HS-5 (cell line): ENCODE measurements around the gene NPLOC4.
A peak's percentile ranks its signal among the peaks of the same experiment; 100 is the strongest.
"Not testable (repeated sequence)": the region's sequence is repeated elsewhere in the genome, so short reads cannot be mapped to it uniquely, and the experiment has no call there.

Experiments used
- DNase-seq: peaks from one replicate; pipeline ENCODE4 v3.0.0-alpha.2; 2012; ENCODE audit warnings: low read depth

Gene NPLOC4

DNA sequence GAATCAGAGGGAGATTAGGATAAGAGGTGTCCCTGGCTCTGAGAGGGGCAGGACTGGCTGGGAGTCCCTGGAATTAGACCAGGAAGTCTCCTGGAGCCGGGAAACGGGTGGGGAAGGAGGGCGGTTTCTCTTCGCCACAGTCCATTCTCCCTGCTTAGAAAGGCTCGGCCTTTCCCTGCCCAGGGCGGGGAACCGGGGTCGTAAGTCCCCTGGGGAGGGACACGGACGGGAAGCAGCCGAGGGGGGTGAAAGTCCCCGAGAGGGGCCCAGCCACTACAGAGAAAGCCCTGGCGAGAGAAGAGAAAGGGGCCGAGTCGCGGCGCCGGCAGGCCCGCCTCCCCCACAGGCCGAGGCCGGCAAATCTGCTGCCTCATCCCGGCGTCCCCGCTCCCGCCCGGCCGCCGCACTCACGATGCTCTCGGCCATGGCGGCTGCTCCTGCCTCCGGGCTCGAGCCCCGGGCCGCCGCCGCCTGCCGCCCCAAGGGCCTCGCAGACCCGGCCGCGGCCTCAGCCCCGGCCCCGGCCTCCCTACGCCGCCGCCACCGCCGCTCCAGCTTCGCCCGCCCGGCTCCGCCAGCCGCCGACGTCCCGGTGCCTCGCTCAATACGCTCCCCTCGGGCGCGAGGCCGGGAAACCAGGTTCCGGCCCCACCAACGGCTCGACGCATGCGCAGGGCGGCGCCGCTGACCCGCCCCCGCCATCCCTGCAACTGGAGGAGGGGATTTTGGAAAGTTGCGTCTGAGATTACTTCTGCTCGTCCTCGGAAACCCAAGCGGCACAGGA, at the start of gene NPLOC4, which contains the start of gene TSPAN10:
NPLOC4 (minus strand) TSS at position 608 of the 784 bp plus-strand sequence; CDS start at position 426, 182 bp downstream.
TSPAN10 (plus strand) TSS at position 692 of the 784 bp plus-strand sequence. CDS start 5,217 bp downstream, outside the sequence.
- peak; percentile 51 for DNase-seq

DNA sequence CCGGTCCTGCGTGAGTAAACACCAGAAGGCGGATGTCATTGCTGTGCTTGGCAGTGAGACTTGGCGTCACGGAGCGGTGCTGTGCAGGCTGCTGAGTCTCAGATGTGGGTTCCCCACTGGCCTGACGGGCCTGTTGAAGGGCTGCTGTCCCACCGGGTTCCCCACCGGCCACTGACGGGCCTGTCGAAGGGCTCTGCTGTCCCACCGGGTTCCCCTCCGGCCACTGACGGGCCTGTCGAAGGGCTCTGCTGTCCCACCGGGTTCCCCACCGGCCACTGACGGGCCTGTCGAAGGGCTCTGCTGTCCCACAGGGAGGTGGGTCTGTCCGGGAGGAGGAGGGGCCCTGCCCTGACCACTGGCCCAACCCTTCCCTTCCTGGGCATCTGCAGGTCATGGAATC, 49.7 kb upstream of the NPLOC4 start:
- DNase-seq: no peak

DNA sequence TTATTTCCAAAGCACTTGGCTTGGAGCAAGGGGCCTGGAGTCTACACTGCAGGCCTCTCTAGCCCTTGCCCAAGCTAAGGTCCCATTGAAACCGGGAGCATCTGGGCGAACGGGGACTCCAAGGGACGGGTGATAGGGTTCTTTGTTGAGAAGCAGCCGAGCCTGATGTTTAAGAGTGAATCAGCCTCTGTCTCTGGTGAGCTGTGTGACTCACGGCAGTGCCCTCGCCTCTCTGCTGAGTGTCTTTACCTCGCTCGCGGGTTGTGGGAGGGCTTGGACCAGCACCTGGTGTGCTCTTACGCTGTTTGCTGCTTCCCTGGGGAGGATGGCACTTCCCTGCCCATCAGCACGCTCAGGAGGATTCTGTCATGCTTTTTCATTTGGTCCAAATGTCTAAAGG, 48.2 kb upstream of the NPLOC4 start:
- peak; percentile 69 for DNase-seq

DNA sequence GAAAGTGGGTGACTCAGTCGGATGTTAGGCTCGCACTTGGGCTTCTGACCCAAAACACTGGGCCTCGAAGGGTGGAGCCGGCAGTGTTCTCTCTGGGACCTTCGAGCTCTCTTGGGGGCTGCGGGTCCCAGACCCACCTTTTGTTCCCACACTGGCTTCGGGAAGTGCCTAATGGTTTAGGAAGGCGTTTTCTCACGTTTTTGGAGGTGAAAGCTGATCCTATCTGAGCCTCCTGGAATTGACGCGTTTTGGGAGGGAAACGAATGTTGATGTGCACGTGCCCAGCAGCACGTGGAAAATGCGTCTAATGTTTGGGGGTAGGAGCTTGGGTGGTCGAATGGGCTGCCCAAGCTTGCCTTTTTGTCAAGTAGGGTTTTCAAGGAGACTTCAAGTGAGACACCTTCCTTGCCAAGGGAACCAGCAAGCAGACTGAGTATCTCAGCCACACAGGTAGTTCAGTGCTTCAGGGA, 47.6 kb upstream of the NPLOC4 start:
- DNase-seq: peak; percentile 63

DNA sequence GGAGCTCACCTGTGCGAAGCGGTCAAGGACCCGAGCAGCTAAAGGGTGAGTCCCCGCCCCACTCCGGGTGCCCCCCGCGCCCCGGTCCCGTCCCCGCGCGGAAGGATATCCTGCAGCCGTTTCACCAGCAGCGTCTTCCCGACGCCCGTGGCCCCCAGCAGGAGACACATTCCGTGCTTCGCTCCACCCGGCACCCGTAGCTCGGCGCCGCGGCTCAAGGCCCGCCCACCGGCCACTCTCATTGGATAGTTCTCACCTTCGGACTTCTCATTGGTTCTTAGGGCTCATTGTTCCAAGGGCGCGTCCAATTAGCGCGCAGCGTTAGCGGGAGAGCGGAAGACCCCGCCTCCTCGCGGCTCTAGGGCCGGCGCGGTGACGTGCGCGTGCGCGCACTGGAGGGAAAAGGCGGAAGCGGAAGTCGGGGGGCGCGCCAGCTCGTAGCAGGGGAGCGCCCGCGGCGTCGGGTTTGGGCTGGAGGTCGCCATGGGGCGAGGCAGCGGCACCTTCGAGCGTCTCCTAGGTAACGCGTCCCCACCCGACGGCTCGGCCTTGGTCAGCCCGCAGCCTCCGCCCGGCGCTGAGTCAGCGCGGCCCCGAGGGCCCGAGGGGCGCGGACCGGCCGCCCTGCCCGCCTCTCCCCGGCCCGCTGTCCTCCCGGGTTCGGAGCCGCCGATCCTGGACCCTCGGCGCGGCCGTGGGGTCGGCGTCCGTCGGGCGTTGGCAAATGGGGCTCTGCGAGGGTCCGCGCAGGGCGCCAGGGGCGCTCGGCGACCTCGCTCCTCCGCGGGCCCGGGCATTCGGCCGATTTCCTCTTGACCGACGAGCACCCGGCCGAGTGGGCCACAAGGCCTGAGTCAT, 46.9 kb upstream of the NPLOC4 start, which contains the start of the genes ARL16 and HGS:
ARL16 (minus strand) TSS at position 214 of the 858 bp plus-strand sequence; CDS start at position 170, 44 bp downstream.
HGS (plus strand) TSS at position 428 of the 858 bp plus-strand sequence; CDS start at position 484, 56 bp downstream.
- peak; percentile 99 for DNase-seq

DNA sequence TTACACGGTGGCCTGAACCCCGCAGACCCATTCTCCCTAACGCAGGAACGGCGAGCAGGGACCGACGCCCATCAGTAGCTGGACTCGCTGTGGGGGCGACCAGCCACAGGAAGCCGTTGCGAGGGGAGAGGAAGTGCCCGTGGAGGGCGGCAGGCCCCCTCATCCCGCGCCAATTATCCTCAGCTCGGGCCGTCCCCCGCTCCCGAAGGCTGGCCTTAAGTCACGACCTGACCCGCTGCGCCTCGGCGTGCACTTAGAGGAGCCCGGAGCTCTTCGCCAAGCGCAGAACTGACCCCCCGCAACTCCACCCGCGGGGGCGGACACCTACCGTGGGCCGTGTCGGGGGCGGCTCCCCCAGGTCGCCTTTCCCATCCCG, 46.3 kb upstream of the NPLOC4 start:
- DNase-seq: no peak

DNA sequence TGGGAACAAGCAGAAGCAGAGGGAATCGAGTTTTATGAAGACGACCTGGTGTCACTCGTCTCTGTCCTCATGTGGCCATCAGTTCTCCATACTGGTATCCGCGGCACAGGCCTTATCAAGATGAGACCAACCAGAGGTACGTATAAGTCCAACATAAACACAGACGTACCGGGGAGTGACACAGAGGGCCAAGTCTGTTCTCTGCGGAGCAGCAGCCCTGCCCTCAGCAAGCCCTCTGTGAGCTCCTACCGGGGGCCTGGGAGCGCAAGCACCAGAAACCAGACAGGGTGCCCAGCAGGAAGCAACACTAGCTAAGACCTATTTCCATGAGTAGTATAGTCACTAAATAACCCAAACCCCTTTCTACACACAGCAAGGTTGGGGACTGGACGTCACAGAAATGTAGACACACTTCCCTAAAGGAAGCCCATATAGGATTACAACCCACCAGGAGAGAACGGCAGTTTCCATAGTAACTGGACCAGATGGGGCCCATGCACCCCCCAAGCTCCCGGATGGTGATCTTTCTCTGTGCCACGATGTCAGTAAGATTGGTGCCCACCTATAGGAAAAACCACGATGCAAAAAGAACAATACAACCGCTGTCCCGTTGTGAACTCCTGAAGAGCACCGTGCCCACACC, 45.8 kb upstream of the NPLOC4 start:
- no peak for DNase-seq

DNA sequence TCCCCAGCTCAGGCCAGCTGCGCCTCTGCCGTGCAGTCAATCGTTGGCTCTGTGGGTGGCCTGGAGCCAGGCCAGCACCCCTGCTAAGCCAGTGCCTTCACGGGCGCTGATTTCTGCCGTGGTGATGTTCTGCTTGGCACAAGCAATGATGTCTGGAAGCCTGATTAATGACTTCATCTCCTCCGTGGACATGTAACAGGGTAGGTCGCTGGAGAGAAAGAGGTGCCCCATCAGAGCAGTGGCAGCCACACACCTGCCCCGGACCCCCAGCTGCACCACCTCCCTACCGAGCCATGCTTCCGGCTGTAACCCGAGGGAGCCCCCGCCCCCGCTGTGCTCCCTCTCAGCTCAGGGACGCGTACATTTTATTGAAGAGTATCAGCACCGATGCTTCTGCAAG, 44.8 kb upstream of the NPLOC4 start:
- no peak for DNase-seq

DNA sequence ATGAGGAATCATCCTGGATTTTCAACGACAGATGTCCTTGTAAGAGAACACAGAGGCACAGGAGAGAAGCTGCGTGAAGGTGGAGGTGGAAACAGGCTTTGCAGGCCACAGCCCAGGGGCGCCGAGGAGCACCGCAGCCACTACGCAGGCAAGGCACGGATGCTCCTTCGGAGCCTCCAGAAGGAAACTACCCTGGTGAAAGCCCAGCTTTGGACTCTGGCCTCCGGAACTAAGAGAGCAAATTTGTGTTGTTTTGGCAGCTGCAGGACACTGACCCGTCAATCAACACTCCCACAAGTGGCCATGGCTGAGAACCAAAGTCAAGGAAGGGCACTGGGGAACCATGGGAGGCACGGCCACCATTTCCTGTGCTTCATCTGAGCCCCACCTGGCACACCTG, 43.2 kb upstream of the NPLOC4 start:
- DNase-seq: no peak

DNA sequence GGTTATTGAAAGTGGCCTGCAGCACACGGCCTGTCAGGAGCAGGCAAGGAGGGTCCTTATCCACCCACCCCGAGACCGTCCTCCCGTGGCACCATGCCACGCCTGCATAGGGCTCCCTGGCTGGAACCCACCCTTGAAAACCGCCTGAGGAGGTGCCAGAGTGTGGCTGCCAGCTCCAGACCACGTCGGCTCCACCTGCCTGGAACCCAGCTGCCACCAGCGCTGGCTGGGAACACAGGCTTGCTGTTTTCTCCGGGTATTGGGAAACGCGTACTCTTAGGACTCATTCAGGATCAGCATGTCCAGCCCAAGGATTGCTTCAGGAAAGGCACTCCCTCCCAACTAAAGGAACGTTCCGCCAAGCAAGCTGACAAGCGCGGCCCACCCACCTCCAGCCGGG, 40.0 kb upstream of the NPLOC4 start:
- no peak for DNase-seq

DNA sequence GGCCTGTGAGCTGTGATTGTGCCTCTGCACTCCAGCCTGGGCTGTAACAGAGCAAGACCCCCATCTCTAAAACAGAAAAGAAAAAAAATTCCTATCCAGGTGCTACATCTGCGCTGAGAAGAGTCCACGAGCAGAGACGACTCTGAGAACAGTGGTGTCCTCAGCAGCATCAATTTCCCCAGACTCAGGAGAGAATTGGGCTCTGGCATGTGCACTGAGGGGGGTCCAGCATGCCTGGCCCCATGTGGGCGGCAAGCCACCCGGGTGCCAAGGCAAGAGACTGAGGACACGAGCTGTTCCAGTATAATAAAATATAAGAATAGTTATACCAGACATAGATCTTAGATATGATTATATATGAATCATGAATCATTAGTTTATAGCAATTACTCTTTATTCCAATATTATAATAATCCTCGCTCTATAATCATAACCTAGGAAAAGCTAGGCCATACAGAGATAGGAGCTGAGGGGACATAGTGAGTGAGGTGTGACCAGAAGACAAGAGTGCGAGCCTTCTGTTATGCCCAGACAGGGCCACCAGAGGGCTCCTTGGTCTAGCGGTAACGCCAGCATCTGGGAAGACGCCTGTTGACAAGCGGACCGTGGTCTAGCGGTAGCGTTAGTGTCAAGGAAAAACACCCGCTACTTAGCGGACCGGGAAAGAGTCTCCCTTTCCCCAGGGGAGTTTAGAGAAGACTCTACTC, 38.8 kb upstream of the NPLOC4 start:
- not testable (repeated sequence) for DNase-seq

DNA sequence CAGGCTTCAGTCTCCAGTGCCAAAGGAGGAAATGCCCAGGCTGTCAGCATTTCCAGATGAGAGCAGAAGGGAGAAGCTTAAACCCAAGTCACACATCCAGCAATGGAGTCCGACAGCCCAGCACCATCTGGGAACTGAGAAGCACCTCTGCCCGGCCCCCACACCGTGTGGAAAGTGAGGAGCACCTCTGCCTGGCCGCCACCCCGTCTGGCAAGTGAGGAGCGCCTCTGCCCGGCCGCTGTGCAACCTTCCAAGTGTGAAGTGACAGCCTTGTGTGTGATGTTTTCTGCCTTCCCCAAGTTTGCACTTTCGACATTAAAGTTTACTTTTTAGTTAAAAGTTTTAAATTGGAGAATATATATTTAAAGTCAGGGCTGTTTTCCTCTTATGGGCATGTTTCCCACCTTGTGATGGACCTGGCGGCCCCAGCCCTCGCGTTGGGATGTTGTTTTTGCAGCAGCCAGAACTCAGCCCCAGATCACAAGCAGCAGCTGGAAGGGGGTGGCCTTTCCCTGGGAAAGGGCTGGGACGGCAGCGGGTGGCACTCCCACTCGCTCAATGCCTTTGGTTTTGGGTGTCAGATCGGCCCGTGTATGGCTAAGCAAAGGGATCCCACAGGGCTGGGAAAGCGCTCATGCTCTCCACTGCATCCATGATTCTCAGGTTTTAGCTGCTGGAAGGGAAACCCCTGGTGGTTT, 36.8 kb upstream of the NPLOC4 start:
- no peak for DNase-seq

DNA sequence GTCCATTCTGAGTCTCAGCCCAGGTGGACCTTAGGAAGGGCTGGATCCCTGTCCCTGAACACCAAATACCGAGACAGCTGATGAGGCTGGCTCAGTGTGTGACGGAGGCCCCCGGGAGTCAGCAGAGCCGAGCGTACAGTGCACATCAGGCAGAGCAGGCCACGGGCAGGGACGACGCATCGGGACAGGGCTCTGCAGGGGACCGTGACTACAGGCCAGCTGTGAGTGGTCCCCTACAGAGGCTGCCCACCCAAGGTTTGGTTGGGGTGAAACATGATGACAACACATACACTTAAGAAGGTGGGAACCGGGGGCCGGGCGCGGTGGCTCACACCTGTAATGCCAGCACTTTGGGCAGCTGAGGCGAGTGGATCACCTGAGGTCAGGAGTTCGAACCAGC, 36.0 kb upstream of the NPLOC4 start:
- no peak for DNase-seq

DNA sequence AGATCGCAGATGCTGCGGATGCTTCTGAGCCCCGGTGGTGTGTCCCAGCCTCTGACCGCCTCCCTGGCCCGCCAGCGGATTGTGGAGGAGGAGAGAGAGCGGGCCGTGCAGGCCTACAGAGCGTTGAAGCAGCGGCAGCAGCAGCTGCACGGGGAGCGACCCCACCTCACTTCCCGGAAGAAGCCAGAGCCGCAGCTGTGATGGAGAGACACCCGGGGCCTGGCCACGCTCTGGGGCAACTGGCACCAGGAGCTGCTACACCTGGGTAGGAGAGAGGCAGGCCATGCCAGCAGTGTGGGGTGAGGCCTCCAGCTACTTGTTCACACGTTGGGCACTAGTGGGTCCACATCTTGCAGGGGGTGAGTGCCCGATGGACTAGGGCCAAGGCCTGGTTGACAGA, 35.6 kb upstream of the NPLOC4 start:
- DNase-seq: no peak

DNA sequence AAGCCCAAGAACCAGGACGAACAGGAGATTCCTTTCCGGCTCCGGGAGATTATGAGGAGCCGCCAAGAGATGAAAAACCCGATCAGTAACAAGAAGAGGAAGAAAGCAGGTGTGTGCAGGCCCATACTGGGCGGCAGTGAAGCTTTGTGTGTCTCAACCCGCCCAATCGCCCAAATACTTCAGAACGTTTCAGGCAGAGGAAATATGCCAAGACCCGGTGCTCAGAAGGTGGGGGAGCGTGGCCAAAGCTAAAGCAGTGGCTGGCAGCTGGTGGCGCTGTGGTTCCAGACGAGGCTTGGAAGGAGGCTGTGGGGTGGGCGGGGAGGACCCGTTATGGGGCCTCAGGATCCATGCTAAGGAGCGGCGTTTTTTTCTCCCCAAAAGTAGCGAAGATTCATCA, 30.8 kb upstream of the NPLOC4 start:
- DNase-seq: no peak

DNA sequence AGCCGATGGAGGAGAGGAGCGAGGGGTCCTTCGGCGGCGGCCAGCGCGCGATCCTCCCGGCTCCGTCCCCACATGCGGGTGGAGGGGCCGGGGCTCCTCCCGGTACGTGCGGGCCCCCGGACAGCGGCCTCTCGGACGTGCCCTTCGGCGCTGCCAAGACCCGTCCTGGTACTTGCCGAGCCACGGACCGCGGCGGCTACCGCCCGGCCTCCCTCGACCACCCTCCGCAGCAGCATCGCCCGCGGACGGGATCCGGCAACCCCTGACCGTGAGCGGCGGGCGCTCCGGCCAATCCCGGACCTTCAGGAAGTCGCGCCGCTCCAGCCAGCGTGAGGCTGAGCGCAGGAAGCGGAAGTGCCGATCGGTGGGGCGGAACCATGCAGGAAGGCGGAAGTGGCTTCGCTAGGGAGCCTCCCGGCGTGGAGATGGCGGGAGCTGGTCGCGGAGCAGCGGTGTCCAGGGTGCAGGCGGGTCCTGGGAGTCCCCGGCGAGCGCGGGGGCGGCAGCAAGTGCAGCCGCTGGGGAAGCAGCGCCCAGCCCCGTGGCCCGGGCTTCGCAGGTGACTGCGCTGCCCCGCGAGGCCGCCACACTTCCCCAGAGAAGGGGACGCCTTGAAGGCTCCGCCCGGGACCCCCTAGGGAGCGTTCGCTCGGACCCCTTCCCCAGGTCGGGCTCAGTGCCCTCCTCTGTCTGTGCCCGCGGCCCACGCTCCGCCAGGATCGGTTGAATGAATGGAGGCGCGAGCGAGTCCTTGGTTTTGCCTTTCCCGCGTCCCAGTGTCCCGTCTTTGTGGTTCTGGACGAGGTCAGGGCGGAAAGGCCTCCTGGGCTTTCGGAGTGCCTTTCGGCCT, 29.7 kb upstream of the NPLOC4 start, which contains the start of the genes CCDC137 and OXLD1:
CCDC137 (plus strand) TSS at position 396 of the 850 bp plus-strand sequence; CDS start at position 426, 30 bp downstream.
OXLD1 (minus strand) TSS at position 264 of the 850 bp plus-strand sequence; CDS start at position 236, 28 bp downstream.
- peak; percentile 76 for DNase-seq

DNA sequence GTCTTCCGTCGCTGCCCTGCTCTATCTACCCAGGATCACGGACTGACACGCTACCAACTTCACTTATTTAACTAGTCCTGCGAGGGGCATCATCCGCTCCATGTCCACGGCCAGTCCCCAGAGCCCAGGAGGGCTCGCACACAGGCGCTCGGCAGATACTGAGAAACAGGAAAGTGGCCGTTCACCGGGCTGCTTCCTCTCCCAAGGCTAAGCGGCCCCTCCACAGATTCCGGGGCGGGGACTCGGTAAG, 29.1 kb upstream of the NPLOC4 start:
- no peak for DNase-seq

DNA sequence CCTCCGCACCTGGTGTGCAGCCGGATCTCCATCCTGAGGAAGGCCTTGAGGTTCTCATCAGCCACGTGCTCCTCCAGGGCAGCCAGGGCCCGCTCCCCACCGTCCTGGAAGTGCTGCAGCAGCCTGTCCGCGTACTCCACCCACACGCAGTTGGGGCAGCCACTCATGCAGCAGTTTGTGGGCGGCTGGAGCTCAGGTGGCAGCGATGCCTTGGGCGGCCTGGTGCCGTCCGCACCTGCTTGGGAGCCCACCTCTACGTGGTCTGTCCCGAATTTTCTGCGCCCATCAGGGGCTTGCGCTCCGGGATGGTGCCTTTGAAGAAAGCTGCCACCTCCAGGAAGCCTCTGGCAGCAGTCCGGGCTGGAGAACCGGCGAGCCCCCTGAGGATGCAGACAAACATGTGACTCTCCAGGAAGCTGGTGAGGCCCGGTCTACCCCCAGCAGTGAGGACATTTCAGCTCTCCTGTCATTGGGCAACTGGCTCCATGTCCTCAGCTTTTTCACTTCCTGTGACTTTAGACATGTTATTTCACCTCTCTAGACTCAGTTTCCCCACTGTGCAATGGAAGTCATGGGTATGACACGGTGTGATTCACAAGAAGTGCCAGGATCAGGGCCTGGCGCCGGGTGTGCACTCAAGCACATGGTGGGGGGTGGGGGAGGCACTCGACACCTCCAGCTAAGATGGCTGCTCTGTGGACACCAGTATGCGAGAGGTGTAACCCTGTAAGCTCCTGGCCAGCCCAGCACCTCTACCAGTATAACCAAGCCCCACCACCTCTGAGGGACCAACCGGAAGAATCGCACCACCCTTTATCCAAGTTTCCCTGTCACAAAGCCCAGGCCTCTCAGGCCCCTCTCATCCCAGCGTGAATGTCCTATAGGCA, 28.5 kb upstream of the NPLOC4 start:
- DNase-seq: no peak

DNA sequence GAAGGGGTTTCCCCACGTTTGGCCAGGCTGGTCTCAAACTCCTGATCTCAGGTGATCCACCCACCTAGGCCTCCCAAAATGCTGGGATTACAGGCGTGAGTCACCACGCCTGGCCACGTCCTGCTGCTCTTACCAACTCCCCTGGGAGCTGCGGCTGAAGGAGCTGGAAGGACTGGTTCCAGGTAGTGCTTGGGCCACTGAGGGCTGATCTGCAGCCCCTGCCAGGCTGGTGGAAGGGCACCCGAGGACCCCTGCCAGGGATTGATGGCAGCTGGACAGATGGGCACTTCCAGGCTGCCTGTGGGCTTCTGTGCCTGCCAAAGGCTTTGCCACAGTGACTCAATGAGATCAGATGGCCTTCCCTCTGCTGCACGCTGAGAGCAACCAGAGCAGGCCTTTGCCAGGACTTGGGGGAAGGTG, 27.1 kb upstream of the NPLOC4 start:
- no peak for DNase-seq
